Measurements from ENCODE around the gene TRIM65. TPM values are rescaled to one million over a fixed set of nuclear protein-coding genes. Genes with fewer than 3 reads are reported as not detected.
A peak's percentile ranks its signal among the peaks of the same experiment; 100 is the strongest.
"Not testable (repeated sequence)": the region's sequence is repeated elsewhere in the genome, so short reads cannot be mapped to it uniquely, and the experiment has no call there.

The TRIM65 gene
- total RNA-seq, 2 experiments from 2014 or later, result 27.5 to 28.2 TPM

GRCh38 chr17:75872434-75873351 is 24.1 kb downstream of the TRIM65 start:
- H3K27me3 Mint-ChIP-seq, result no peaks in the 10 kb centered on the region
- POLR2A ChIA-PET, result interaction anchor here (0.6 to 1.0 kb wide), 3 partner anchors 9 to 23 kb away, joined by 3 to 4 read pairs (median 3); partner anchors contain the start of gene WBP2
- intact Hi-C loops (cut with micrococcal nuclease), result no loop called here
- H3K9me3 Mint-ChIP-seq, result no peaks in the 10 kb centered on the region
- peaks cover 3% of the 10 kb centered on the region for H3K36me3 Mint-ChIP-seq
- DNase-seq, result peak; percentile 68
- peaks cover 31% of the 10 kb centered on the region for H3K4me1 Mint-ChIP-seq (ENCODE audit: low read depth)
- H3K4me3 Mint-ChIP-seq, result no peak overlapping the region
- CTCF ChIA-PET, result interaction anchor here (1.3 to 11.0 kb wide), 2 partner anchors 12 to 16 kb away, joined by 3 to 111 read pairs; no protein-coding TSS in a partner anchor
- peak overlapping the region; percentile 62 for H3K27ac Mint-ChIP-seq

- H3K9me3 Mint-ChIP-seq; H3K27me3 Mint-ChIP-seq; H3K27ac Mint-ChIP-seq; DNase-seq; POLR2A ChIA-PET; H3K4me3 Mint-ChIP-seq; H3K36me3 Mint-ChIP-seq; intact Hi-C loops (cut with micrococcal nuclease): not testable (repeated sequence)
- CTCF ChIA-PET, result interaction anchor here (0.6 to 11.0 kb wide), 2 partner anchors 10 to 1649 kb away, joined by 4 to 111 read pairs; no protein-coding TSS in a partner anchor
- H3K4me1 Mint-ChIP-seq (ENCODE audit: low read depth), result peaks cover 13% of the 10 kb centered on the region
Observed at GRCh38 chr17:75870228-75870627, 26.5 kb downstream of the TRIM65 start.

- POLR2A ChIA-PET, result no interaction called here
- no peak overlapping the region for H3K27ac Mint-ChIP-seq
Observed at GRCh38 chr17:75869282-75870141, 27.2 kb downstream of the TRIM65 start.

GRCh38 chr17:75868730-75869281 is 27.9 kb downstream of the TRIM65 start:
- DNase-seq; H3K4me3 Mint-ChIP-seq; POLR2A ChIA-PET; H3K27me3 Mint-ChIP-seq; intact Hi-C loops (cut with micrococcal nuclease); H3K27ac Mint-ChIP-seq; H3K36me3 Mint-ChIP-seq; H3K9me3 Mint-ChIP-seq: not testable (repeated sequence)
- CTCF ChIA-PET, result interaction anchor here (1.2 kb wide), 1 partner anchor 9 kb away, joined by 4 read pairs; no protein-coding TSS in a partner anchor
- H3K4me1 Mint-ChIP-seq (ENCODE audit: low read depth), result peaks cover 26% of the 10 kb centered on the region

More at GRCh38 chr17:75869282-75870141, 27.2 kb downstream of the TRIM65 start:
- intact Hi-C loops (cut with micrococcal nuclease), result no loop called here
- CTCF ChIA-PET, result interaction anchor here (11.0 kb wide), 1 partner anchor 9 kb away, joined by 111 read pairs; no protein-coding TSS in a partner anchor
- Mint-ChIP-seq H3K4me1 (ENCODE audit: low read depth) (peaks cover 20% of the 10 kb centered on the region), H3K36me3 (no peaks in the 10 kb centered on the region), H3K9me3 (no peaks in the 10 kb centered on the region), H3K4me3 (no peak overlapping the region), H3K27me3 (no peaks in the 10 kb centered on the region)
- DNase-seq, result no peak

GRCh38 chr17:75865404-75866188 is 31.2 kb downstream of the TRIM65 start:
- POLR2A ChIA-PET, result interaction anchor here (0.6 to 1.5 kb wide), 4 partner anchors 10 to 141 kb away, joined by 3 to 9 read pairs (median 4); partner anchors contain the start of genes UNC13D and WBP2
- not testable (repeated sequence) for H3K36me3 Mint-ChIP-seq, DNase-seq, H3K27me3 Mint-ChIP-seq, H3K4me3 Mint-ChIP-seq, H3K9me3 Mint-ChIP-seq
- Mint-ChIP-seq H3K4me1 (ENCODE audit: low read depth) (peaks cover 24% of the 10 kb centered on the region), H3K27ac (peak overlapping the region; percentile 70)
- intact Hi-C loops (cut with micrococcal nuclease), result loop anchor here (2.0 kb wide), 1 partner anchor 29 kb away; no protein-coding TSS in a partner anchor
- CTCF ChIA-PET, result interaction anchor here (0.7 kb wide), 2 partner anchors 10 to 28 kb away, joined by 3 read pairs; no protein-coding TSS in a partner anchor

- not testable (repeated sequence) for H3K27me3 Mint-ChIP-seq, H3K36me3 Mint-ChIP-seq, H3K9me3 Mint-ChIP-seq
- Mint-ChIP-seq H3K4me3 (peak overlapping the region; percentile 24), H3K27ac (peak overlapping the region; percentile 70), H3K4me1 (ENCODE audit: low read depth) (peaks cover 24% of the 10 kb centered on the region)
- peak; percentile 51 for DNase-seq
- intact Hi-C loops (cut with micrococcal nuclease), result loop anchor here (1.0 to 2.0 kb wide), 3 partner anchors 10 to 30 kb away; partner anchors contain the start of gene WBP2
- POLR2A ChIA-PET, result interaction anchor here (0.6 to 1.6 kb wide), 5 partner anchors 9 to 142 kb away, joined by 3 to 9 read pairs (median 4); partner anchors contain the start of genes UNC13D and WBP2
- CTCF ChIA-PET, result interaction anchor here (0.7 kb wide), 2 partner anchors 11 to 28 kb away, joined by 3 read pairs; no protein-coding TSS in a partner anchor
Observed at GRCh38 chr17:75864887-75865286, 31.9 kb downstream of the TRIM65 start.

GRCh38 chr17:75864448-75864871 is 32.3 kb downstream of the TRIM65 start:
- H3K27me3 Mint-ChIP-seq, result no peaks in the 10 kb centered on the region
- peak; percentile 75 for DNase-seq
- H3K9me3 Mint-ChIP-seq, result no peaks in the 10 kb centered on the region
- H3K36me3 Mint-ChIP-seq, result no peaks in the 10 kb centered on the region
- H3K4me1 Mint-ChIP-seq (ENCODE audit: low read depth), result peaks cover 25% of the 10 kb centered on the region
- ChIA-PET POLR2A (interaction anchor here (1.1 to 1.6 kb wide), 4 partner anchors 9 to 20 kb away, joined by 3 to 9 read pairs (median 4); partner anchors contain the start of genes UNC13D and WBP2), CTCF (interaction anchor here (0.7 kb wide), 1 partner anchor 12 kb away, joined by 3 read pairs; no protein-coding TSS in a partner anchor)
- peak overlapping the region; percentile 70 for H3K27ac Mint-ChIP-seq
- H3K4me3 Mint-ChIP-seq, result peak overlapping the region; percentile 24
- intact Hi-C loops (cut with micrococcal nuclease), result loop anchor here (1.0 to 2.0 kb wide), 3 partner anchors 9 to 30 kb away; partner anchors contain the start of gene WBP2

GRCh38 chr17:75861927-75862317 is 34.8 kb downstream of the TRIM65 start:
- H3K27ac Mint-ChIP-seq, result no peak overlapping the region

GRCh38 chr17:75859358-75859757 is 37.4 kb downstream of the TRIM65 start:
- not testable (repeated sequence) for H3K27me3 Mint-ChIP-seq, H3K36me3 Mint-ChIP-seq, H3K4me3 Mint-ChIP-seq, H3K27ac Mint-ChIP-seq, H3K9me3 Mint-ChIP-seq
- intact Hi-C loops (cut with micrococcal nuclease), result loop anchor here (2.0 kb wide), 1 partner anchor 17 kb away; no protein-coding TSS in a partner anchor
- peaks cover 35% of the 10 kb centered on the region for H3K4me1 Mint-ChIP-seq (ENCODE audit: low read depth)
- peak; percentile 46 for DNase-seq
- CTCF ChIA-PET, result interaction anchor here (0.7 to 7.1 kb wide), 5 partner anchors 11 to 95 kb away, joined by 3 to 111 read pairs (median 8); partner anchors contain the start of gene TRIM47
- POLR2A ChIA-PET, result interaction anchor here (0.9 to 1.6 kb wide), 3 partner anchors 16 to 49 kb away, joined by 3 to 5 read pairs (median 4); no protein-coding TSS in a partner anchor

More at GRCh38 chr17:75861927-75862317, 34.8 kb downstream of the TRIM65 start:
- CTCF ChIA-PET, result interaction anchor here (0.5 to 7.1 kb wide), 17 partner anchors 12 to 647 kb away, joined by 3 to 111 read pairs (median 8); partner anchors contain the start of genes TRIM47, TRIM65 and UNC13D
- H3K4me1 Mint-ChIP-seq (ENCODE audit: low read depth), result peaks cover 37% of the 10 kb centered on the region
- DNase-seq, result no peak
- H3K4me3 Mint-ChIP-seq, result no peak overlapping the region
- no peaks in the 10 kb centered on the region for H3K27me3 Mint-ChIP-seq
- H3K9me3 Mint-ChIP-seq, result no peaks in the 10 kb centered on the region
- POLR2A ChIA-PET, result interaction anchor here (1.1 kb wide), 1 partner anchor 13 kb away, joined by 3 read pairs; no protein-coding TSS in a partner anchor
- H3K36me3 Mint-ChIP-seq, result no peaks in the 10 kb centered on the region
- intact Hi-C loops (cut with micrococcal nuclease), result no loop called here

Data from activated CD4-positive, alpha-beta memory T cell treated with anti-CD3 and anti-CD28 coated beads for 36 hours (primary cell).